HG03095 (cell line): ENCODE results near the gene FLT3LG.

ENCODE experiments used
- ATAC-seq: cut with Tn5 transposase; IDR thresholded peaks from one replicate; pipeline ENCODE4 v1.9.1; 2021; ENCODE audit warnings: moderate library complexity; ENCODE audit not compliant: unreplicated experiment

Gene FLT3LG

GRCh38 chr19:49487277-49488045 lies 13.4 kb downstream of the FLT3LG start, which contains the start of gene RPL13A:
TSS of gene RPL13A (plus strand) at chr19:49487608. CDS start at chr19:49487630, 22 bp downstream.
- ATAC-seq: peak; percentile 80

- no peak for ATAC-seq
Observed at GRCh38 chr19:49488046-49488862, 14.2 kb downstream of the FLT3LG start.

GRCh38 chr19:49488863-49489537 lies 15.0 kb downstream of the FLT3LG start:
- ATAC-seq: no peak

DNA sequence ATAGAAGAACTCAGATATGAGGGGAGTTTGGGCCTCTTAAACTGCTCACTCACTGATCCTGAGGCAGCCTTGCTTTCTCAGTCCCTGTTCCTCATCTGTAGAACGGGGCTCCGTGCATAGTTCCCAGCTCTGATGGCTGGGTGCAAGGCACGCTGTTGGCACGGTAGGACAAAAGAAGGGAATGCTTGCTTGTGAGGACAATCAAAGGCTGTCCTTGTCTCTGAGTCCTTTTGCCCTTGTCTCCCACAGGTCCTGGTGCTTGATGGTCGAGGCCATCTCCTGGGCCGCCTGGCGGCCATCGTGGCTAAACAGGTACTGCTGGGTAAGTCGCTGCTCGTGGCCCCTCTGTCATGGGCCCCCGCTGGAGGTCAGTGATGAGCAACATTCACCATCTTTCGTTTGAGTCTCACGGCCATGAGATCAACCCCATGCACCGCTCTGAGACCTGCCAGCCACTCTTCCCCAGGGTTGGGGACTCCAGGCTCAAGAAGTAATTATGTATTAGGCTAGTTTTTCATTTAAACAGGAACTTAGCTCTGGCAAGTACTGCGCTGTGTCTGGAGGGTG lies 15.7 kb downstream of the FLT3LG start:
- ATAC-seq: no peak

- ATAC-seq: no peak
Observed at GRCh38 chr19:49490287-49491029, 16.4 kb downstream of the FLT3LG start.

DNA sequence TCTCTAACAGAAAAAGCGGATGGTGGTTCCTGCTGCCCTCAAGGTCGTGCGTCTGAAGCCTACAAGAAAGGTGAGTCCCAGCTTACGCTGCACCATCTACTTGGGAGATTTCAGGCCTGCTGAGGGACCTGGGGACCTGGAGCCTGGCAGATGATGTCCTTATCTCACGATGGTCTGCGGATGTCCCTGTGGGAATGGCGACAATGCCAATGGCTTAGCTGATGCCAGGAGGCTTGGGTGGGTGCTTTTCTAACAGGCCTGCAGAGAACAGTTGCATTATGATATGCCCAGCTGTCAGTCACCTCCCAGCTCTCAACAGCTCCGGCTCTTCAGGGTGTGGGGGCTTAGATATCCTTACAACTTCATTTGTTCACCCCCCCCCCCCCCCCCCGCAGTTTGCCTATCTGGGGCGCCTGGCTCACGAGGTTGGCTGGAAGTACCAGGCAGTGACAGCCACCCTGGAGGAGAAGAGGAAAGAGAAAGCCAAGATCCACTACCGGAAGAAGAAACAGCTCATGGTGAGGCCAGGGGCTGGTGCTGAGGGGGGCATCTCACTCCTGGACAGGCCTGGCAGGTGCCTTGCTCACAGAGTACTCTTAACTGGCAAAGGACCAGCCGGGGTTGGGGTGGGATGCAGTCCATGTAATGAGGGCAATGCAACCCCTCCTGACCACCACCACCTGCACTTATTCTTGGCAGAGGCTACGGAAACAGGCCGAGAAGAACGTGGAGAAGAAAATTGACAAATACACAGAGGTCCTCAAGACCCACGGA lies 17.2 kb downstream of the FLT3LG start:
- no peak for ATAC-seq

DNA sequence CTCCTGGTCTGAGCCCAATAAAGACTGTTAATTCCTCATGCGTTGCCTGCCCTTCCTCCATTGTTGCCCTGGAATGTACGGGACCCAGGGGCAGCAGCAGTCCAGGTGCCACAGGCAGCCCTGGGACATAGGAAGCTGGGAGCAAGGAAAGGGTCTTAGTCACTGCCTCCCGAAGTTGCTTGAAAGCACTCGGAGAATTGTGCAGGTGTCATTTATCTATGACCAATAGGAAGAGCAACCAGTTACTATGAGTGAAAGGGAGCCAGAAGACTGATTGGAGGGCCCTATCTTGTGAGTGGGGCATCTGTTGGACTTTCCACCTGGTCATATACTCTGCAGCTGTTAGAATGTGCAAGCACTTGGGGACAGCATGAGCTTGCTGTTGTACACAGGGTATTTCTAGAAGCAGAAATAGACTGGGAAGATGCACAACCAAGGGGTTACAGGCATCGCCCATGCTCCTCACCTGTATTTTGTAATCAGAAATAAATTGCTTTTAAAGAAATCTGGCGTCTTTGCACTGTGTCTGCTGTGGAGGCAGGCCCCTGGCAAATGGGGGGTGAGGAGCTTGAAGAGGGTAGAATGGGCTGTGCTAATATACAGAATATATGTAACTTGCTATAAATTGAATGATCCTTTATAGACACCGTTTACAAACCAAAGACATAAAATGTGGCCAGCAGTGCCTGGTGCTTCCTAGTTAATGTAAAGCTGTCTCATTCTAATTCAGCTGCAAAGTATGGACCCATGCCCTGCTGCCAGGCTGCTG lies 18.0 kb downstream of the FLT3LG start:
- ATAC-seq: no peak

- ATAC-seq: no peak
Observed at GRCh38 chr19:49492573-49493405, 18.8 kb downstream of the FLT3LG start.

DNA sequence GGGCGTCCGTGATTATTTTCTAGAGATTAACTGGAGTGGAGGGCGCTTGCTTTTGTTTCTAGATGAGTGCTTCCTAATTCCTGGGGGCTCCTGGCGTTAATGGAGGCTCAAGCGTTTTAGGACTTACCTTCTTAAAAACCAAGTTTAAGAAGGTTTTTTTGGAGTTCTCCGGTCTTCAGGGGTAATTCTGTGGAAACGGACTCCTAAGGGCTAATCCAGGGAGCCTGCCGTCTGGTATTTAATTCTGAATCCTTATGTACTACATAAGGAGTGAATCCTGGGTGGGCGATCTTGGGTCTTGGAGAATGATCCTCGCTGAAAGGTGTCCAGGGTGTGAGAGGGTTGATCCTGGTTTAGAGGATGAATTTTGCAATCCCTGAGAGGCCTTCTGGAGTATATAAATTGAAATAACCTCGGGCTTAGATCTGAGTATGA lies 22.6 kb downstream of the FLT3LG start:
- no peak for ATAC-seq

DNA sequence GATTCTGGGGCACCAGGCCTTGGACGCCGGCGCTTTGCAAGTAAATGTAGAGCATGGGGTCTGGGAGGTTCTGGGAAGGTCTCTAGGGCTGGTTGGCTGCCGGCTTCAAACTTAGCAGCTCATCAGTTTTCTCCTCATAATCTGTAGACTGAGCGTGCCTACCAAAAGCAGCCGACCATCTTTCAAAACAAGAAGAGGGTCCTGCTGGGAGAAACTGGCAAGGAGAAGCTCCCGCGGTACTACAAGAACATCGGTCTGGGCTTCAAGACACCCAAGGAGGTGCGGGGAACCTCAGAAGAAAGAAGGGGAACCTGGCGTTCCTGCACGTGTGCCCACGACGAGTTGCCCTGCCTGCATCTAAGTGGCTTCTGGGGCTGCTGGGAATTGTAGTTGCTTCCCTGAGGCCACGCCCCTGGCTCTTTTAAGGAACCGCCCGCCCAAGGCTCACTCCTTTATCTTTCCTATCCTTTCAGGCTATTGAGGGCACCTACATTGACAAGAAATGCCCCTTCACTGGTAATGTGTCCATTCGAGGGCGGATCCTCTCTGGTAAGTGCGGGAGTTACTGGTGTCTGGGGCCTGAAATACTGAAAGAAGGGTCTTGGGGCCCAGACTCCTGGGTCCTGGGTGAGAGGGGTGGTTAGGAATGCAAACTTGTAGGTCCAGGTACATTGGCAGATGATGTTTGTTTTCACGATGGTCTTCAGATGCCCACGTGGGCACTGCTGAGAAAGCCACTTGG lies 23.2 kb downstream of the FLT3LG start:
- ATAC-seq: no peak

- no peak for ATAC-seq
Observed at GRCh38 chr19:49497789-49498103, 23.7 kb downstream of the FLT3LG start.

DNA sequence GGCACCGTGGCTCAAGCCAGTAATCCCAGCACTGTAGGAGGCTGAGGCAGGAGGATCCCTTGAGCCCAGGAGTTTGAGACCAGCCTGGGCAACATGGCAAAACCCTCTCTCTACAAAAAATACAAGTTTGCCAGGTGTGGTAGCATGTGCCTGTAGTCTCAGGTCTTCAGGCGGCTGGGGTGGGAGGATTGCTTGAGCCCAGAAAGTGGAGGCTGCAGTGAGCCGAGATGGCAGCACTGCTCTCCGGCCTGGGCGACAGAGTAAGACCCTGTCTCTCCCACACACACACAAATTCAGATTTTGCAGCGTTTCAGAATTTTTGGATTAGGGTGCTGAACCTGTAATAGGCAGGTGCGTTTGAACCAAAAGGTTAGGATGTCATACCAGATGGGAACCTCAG lies 24.5 kb downstream of the FLT3LG start:
- no peak for ATAC-seq

DNA sequence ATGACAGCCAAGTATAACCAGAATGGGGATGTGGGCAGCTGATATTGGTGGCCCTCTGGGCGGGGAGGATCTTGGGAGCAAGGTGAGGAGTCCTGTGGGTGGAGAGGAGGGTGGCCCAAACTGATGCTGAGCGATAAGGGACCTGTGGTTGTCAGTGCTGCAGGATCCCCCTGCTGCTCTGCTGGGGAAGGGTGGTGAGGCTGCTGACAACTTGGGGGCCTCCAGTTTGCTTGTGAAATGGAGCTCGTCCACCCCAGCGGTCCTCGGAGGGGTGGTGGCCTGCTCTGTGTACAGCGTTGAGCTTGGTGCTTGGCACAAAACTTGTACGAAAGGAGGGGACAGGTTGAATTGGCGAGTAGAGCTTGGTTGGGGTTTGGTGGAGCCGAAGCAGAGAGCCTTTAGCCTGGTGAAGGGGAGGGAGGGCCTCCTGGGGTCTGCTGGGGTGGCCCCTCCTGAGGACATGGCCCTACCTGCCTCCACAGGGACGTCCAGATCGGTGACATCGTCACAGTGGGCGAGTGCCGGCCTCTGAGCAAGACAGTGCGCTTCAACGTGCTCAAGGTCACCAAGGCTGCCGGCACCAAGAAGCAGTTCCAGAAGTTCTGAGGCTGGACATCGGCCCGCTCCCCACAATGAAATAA lies 25.1 kb downstream of the FLT3LG start:
- no peak for ATAC-seq

- no peak for ATAC-seq
Observed at GRCh38 chr19:49502866-49503581, 29.0 kb downstream of the FLT3LG start.

GRCh38 chr19:49503582-49503962 lies 29.6 kb downstream of the FLT3LG start:
- ATAC-seq: no peak

GRCh38 chr19:49506575-49507105 lies 32.6 kb downstream of the FLT3LG start:
- ATAC-seq: no peak
